Endothelial cell of umbilical vein (primary cell): ENCODE measurements around the gene C1QL4. TPM values are rescaled to one million over a fixed set of nuclear protein-coding genes. Genes with fewer than 3 reads are reported as not detected.
"Not testable (repeated sequence)": the region's sequence is repeated elsewhere in the genome, so short reads cannot be mapped to it uniquely, and the experiment has no call there.

Experiments
- BruUV-seq: library from RNA; stranded (reverse); fragments of 400-500 nt; replicated peaks from 2 replicates; lab custom pipeline; 2021; lab: Mats Ljungman, UMichigan
- CTCF ChIA-PET: fragments of 300-600, 350-600 bp; sonication (Branson Sonifier 250); formaldehyde crosslinking; loops from one replicate; lab custom pipeline; 2021; ENCODE audit warnings: antibody characterized with exemption, inconsistent platforms; lab: Charles Lee
- POLR2A ChIA-PET: fragments of 300-600, 350-600 bp; sonication (Branson Sonifier 250); formaldehyde crosslinking; loops from one replicate; lab custom pipeline; 2021; ENCODE audit warnings: antibody characterized with exemption, inconsistent platforms; lab: Charles Lee
- DNase-seq: peaks from one replicate; pipeline ENCODE4 v3.0.0-alpha.2; 2011; ENCODE audit warnings: low read depth, low spot score
- FAIRE-seq: peaks from 2 replicates; lab custom pipeline; 2011; peaks lifted over from hg19 to GRCh38; lab: Jason Lieb, UNC
- H2AFZ ChIP-seq: 2 replicates; pipeline ENCODE4 v1.6.0; 2012; ENCODE audit warnings: low read depth, low read length, control low read depth, inconsistent platforms
- H3K27ac ChIP-seq: 2 replicates; pipeline ENCODE4 v1.5.1; 2011; ENCODE audit warnings: low read depth, mild to moderate bottlenecking, control low read depth, low read length, moderate library complexity; ENCODE audit not compliant: insufficient read depth
- H3K27me3 ChIP-seq, 2 experiments: 2 replicates each; pipeline versions ENCODE4 v1.6.0 to v1.6.1; 2011; ENCODE audit warnings: low read length in 2 of 2, mixed read lengths in 1 of 2; ENCODE audit not compliant: control insufficient read depth in 2 of 2, insufficient read depth in 2 of 2
- H3K36me3 ChIP-seq, 2 experiments: 2 replicates in 1 of 2; 3 replicates in 1 of 2; pipeline ENCODE4 v1.5.1; 2011; ENCODE audit warnings: low read length in 2 of 2, mild to moderate bottlenecking in 1 of 2, moderate library complexity in 1 of 2; ENCODE audit not compliant: control insufficient read depth in 2 of 2, insufficient read depth in 2 of 2; ENCODE audit errors: extremely low read depth in 1 of 2
- H3K4me1 ChIP-seq: 3 replicates; pipeline ENCODE4 v1.5.1; 2011; ENCODE audit warnings: mild to moderate bottlenecking, low read length; ENCODE audit not compliant: control insufficient read depth, insufficient read depth; ENCODE audit errors: extremely low read depth
- H3K4me2 ChIP-seq: 2 replicates; pipeline ENCODE4 v1.6.1; 2011; ENCODE audit warnings: low read length, control low read depth, mixed read lengths; ENCODE audit not compliant: insufficient read depth
- H3K4me3 ChIP-seq, 3 experiments: fragments of 200-600 bp in 1 of 3; sonication (generic), shearing (Covaris generic) in 1 of 3; replicated peaks in 1 of 3; 2 replicates each; pipeline ENCODE4 v1.5.1; 2011 to 2016; ENCODE audit warnings: control low read depth in 3 of 3, low read length in 3 of 3, mild to moderate bottlenecking in 2 of 3, inconsistent platforms in 1 of 3, low read depth in 1 of 3, moderate library complexity in 1 of 3; ENCODE audit not compliant: insufficient read depth in 1 of 3
- H3K79me2 ChIP-seq: 2 replicates; pipeline ENCODE4 v1.6.0; 2012; ENCODE audit warnings: low read length, inconsistent platforms; ENCODE audit not compliant: control insufficient read depth, insufficient read depth
- H3K9ac ChIP-seq: replicated peaks from 2 replicates; pipeline ENCODE3; 2011; ENCODE audit warnings: low read length, control low read depth; ENCODE audit not compliant: insufficient read depth; ENCODE audit errors: extremely low read depth
- H3K9me1 ChIP-seq: replicated peaks from 3 replicates; pipeline ENCODE4 v1.6.0; 2011; ENCODE audit warnings: mild to moderate bottlenecking, low read length; ENCODE audit not compliant: control insufficient read depth, insufficient read depth; ENCODE audit errors: extremely low read depth
- H3K9me3 ChIP-seq: replicated peaks from 2 replicates; pipeline ENCODE4 v1.5.1; 2012; ENCODE audit warnings: low read length, inconsistent platforms; ENCODE audit not compliant: control insufficient read depth, insufficient read depth
- H4K20me1 ChIP-seq: replicated peaks from 2 replicates; pipeline ENCODE3; 2011; ENCODE audit warnings: mild to moderate bottlenecking, low read length; ENCODE audit not compliant: control insufficient read depth, insufficient read depth; ENCODE audit errors: extremely low read depth
- CTCF ChIP-seq, 2 donors: IDR thresholded peaks; 1 replicate in 1 of 2; 2 replicates in 1 of 2; pipeline ENCODE4 v1.5.1; 2011; ENCODE audit warnings: low read length in 2 of 2, mild to moderate bottlenecking in 2 of 2, moderate library complexity in 2 of 2, control low read depth in 1 of 2, inconsistent platforms in 1 of 2, low read depth in 1 of 2; ENCODE audit not compliant: insufficient read depth in 1 of 2; ENCODE audit errors: extremely low read depth in 1 of 2
- EZH2 ChIP-seq: IDR thresholded peaks from 2 replicates; pipeline ENCODE4 v1.6.1; 2012; ENCODE audit warnings: borderline replicate concordance, low read depth, mild to moderate bottlenecking, moderate library complexity, low read length, inconsistent platforms; ENCODE audit not compliant: severe bottlenecking
- FOS ChIP-seq: IDR thresholded peaks from 2 replicates; pipeline ENCODE4 v1.6.1; 2011; ENCODE audit warnings: mild to moderate bottlenecking, low read length, moderate library complexity, borderline replicate concordance; ENCODE audit not compliant: insufficient read depth
- GATA2 ChIP-seq: IDR thresholded peaks from 2 replicates; pipeline ENCODE4 v1.7.0; 2011; ENCODE audit warnings: low read depth, mild to moderate bottlenecking, moderate library complexity, mixed read lengths, low read length; ENCODE audit not compliant: insufficient read length, insufficient read depth
- JUN ChIP-seq: IDR thresholded peaks from 2 replicates; pipeline ENCODE4 v1.6.1; 2011; ENCODE audit warnings: borderline replicate concordance, low read depth; ENCODE audit not compliant: insufficient read length, insufficient read depth
- MAX ChIP-seq: IDR thresholded peaks from 2 replicates; pipeline ENCODE4 v1.6.1; 2011; ENCODE audit not compliant: insufficient read depth, insufficient read length
- MYC ChIP-seq: IDR thresholded peaks from one replicate; pipeline ENCODE4 v1.6.1; 2011; ENCODE audit warnings: mild to moderate bottlenecking, low read depth, low read length
- POLR2AphosphoS5 ChIP-seq: IDR thresholded peaks from 2 replicates; pipeline ENCODE4 v1.6.1; 2012; ENCODE audit warnings: low read depth, mild to moderate bottlenecking, control low read depth, low read length, moderate library complexity; ENCODE audit not compliant: insufficient read depth
- dilution Hi-C: fragments of 300-500 bp; cut with MboI; formaldehyde crosslinking; loops from one replicate; pipeline ENCODE4 v1.15.0; 2019; ENCODE audit warnings: low sequenced_read_pairs; ENCODE audit not compliant: extremely low pct_ligation_motif_present
- intact Hi-C: fragments of 100-400 bp; cut with micrococcal nuclease; formaldehyde crosslinking; loops from one replicate; pipeline ENCODE4 v1.10.0; 2022
- polyA plus RNA-seq, 4 experiments: library from polyadenylated mRNA; depleted of rRNA in 3 of 4; stranded (reverse) in 3 of 4; unstranded in 1 of 4; fragments of >200 nt; gene quantifications; 2 replicates each; pipeline versions ENCODE4 v1.2.1 to v1.2.3, GENCODE V29; 2011 to 2012; ENCODE audit warnings: missing spikeins in 1 of 4
- total RNA-seq: library from RNA; stranded (reverse); gene quantifications from 2 replicates; pipeline ENCODE4 v1.2.3, GENCODE V29; 2021

The C1QL4 gene
- total and polyA plus RNA-seq, 2 donors (not counting 3 experiments of a cell fraction or from before 2014, with no cell fraction given): not detected

- intact Hi-C loops, FAIRE-seq, BruUV-seq: not testable (repeated sequence)
Observed at GRCh38 chr12:49317118-49317517, 19.9 kb downstream of the C1QL4 start.

GRCh38 chr12:49314811-49315210 lies 22.2 kb downstream of the C1QL4 start:
- no peaks in the 10 kb centered on the region for H3K79me2 ChIP-seq
- no peak for FAIRE-seq
- no peak for TF ChIP-seq POLR2AphosphoS5
- no peak for TF ChIP-seq JUN
- no peak for TF ChIP-seq EZH2
- no peak for TF ChIP-seq FOS
- no peak for TF ChIP-seq CTCF (IDR thresholded peaks at IDR 0.05; ENCODE audit: extremely low read depth in 1 of 2, insufficient read depth in 1 of 2, low read depth in 1 of 2, low read length in 2 of 2)
- TF ChIP-seq MYC: no peak
- TF ChIP-seq MAX: no peak
- no peak for TF ChIP-seq GATA2
- no TSS peak for BruUV-seq
- no peaks in the 10 kb centered on the region for H3K9me1 ChIP-seq
- intact Hi-C loops (no loop called here), dilution Hi-C loops (no loop called here)
- DNase-seq: no peak
- no peaks in the 10 kb centered on the region for H3K9me3 ChIP-seq
- H3K27me3 ChIP-seq: no peaks in the 10 kb centered on the region
- H3K4me3 ChIP-seq: no peak overlapping the region
- no peaks in the 10 kb centered on the region for H4K20me1 ChIP-seq
- ChIA-PET POLR2A (no interaction called here), CTCF (interaction anchor here (0.8 to 1.1 kb wide), 2 partner anchors 10 to 26 kb away, joined by 3 read pairs; no protein-coding TSS in a partner anchor)
- H3K36me3 ChIP-seq: no peaks in the 10 kb centered on the region
- no peak overlapping the region for H3K27ac ChIP-seq
- H3K9ac ChIP-seq: no peak overlapping the region
- no peaks in the 10 kb centered on the region for H3K4me1 ChIP-seq
- H3K4me2 ChIP-seq: no peak overlapping the region
- H2AFZ ChIP-seq: no peak overlapping the region

More at GRCh38 chr12:49317118-49317517, 19.9 kb downstream of the C1QL4 start:
- H3K9ac ChIP-seq, H3K4me2 ChIP-seq, DNase-seq, H3K79me2 ChIP-seq, H4K20me1 ChIP-seq, H3K9me1 ChIP-seq, H3K4me3 ChIP-seq, H3K27me3 ChIP-seq, H3K4me1 ChIP-seq, POLR2A ChIA-PET, H3K36me3 ChIP-seq, dilution Hi-C loops, H3K9me3 ChIP-seq, H2AFZ ChIP-seq, H3K27ac ChIP-seq: not testable (repeated sequence)
- CTCF ChIA-PET: interaction anchor here (1.1 to 3.5 kb wide), 2 partner anchors 15 to 41 kb away, joined by 4 to 11 read pairs; no protein-coding TSS in a partner anchor

GRCh38 chr12:49310451-49311000 lies 26.5 kb downstream of the C1QL4 start:
- dilution Hi-C loops, DNase-seq, POLR2A ChIA-PET, H2AFZ ChIP-seq, H3K4me1 ChIP-seq, H3K36me3 ChIP-seq, H3K79me2 ChIP-seq, H3K4me2 ChIP-seq, BruUV-seq, H3K9me3 ChIP-seq, H3K9me1 ChIP-seq, H3K4me3 ChIP-seq, H3K27ac ChIP-seq, FAIRE-seq, H4K20me1 ChIP-seq, H3K9ac ChIP-seq, intact Hi-C loops: not testable (repeated sequence)
- peaks cover 10 to 19% of the 10 kb centered on the region in 2 experiments for H3K27me3 ChIP-seq
- CTCF ChIA-PET: interaction anchor here (2.3 kb wide), 1 partner anchor 32 kb away, joined by 6 read pairs; no protein-coding TSS in a partner anchor
